MCF 10A (cell line): ENCODE results near the gene AEBP1. TPM values are rescaled to one million over a fixed set of nuclear protein-coding genes. Genes with fewer than 3 reads are reported as not detected.

Experiments used
- BruUV-seq: library from RNA; stranded (reverse); fragments of 400-500 nt; replicated peaks from 2 replicates; lab custom pipeline; 2021; lab: Mats Ljungman, UMichigan
- CTCF ChIA-PET: fragments of 300-600 bp; sonication (Branson Sonifier 250); formaldehyde crosslinking; extraction: SDS; loops from one replicate; lab custom pipeline; 2021; ENCODE audit warnings: antibody characterized with exemption, inconsistent platforms; lab: Yijun Ruan, JAX
- POLR2A ChIA-PET: fragments of 300-600, 350-650 bp; sonication (Branson Sonifier 250); formaldehyde crosslinking; extraction: SDS; loops from one replicate; lab custom pipeline; 2020; ENCODE audit warnings: antibody characterized with exemption, inconsistent platforms; lab: Yijun Ruan, JAX
- DNase-seq: peaks from one replicate; pipeline ENCODE4 v3.0.0-alpha.2; 2018; ENCODE audit not compliant: unreplicated experiment
- H3K27ac Mint-ChIP-seq: one replicate; pipeline ENCODE4 v1.8.0; 2022; ENCODE audit warnings: mild to moderate bottlenecking, low read depth, mixed read lengths; ENCODE audit not compliant: unreplicated experiment
- H3K27me3 Mint-ChIP-seq: one replicate; pipeline ENCODE4 v1.8.0; 2022; ENCODE audit warnings: mixed read lengths; ENCODE audit not compliant: insufficient read depth, unreplicated experiment
- H3K36me3 Mint-ChIP-seq: one replicate; pipeline ENCODE4 v1.8.0; 2022; ENCODE audit warnings: mild to moderate bottlenecking, moderate library complexity, mixed read lengths; ENCODE audit not compliant: insufficient read depth, unreplicated experiment
- H3K4me1 Mint-ChIP-seq: one replicate; pipeline ENCODE4 v1.8.0; 2022; ENCODE audit warnings: mixed read lengths; ENCODE audit not compliant: insufficient read depth, unreplicated experiment
- H3K4me3 Mint-ChIP-seq: one replicate; pipeline ENCODE4 v1.8.0; 2022; ENCODE audit warnings: mild to moderate bottlenecking, moderate library complexity, mixed read lengths; ENCODE audit not compliant: unreplicated experiment
- H3K9me3 Mint-ChIP-seq: one replicate; pipeline ENCODE4 v1.8.0; 2022; ENCODE audit warnings: mixed read lengths; ENCODE audit not compliant: unreplicated experiment
- intact Hi-C: fragments of 100-400 bp; cut with micrococcal nuclease; formaldehyde crosslinking; loops from 2 replicates; pipeline ENCODE4 v1.14.1; 2022
- total RNA-seq: library from RNA; stranded (reverse); gene quantifications from 2 replicates; pipeline ENCODE4 v1.2.3, GENCODE V29; 2022
- TF ChIP-seq, protein P1 (sequence below): fragments of 200-600 bp; IDR thresholded peaks from one replicate; pipeline ENCODE4 v1.8.0; 2022; ENCODE audit warnings: antibody characterized with exemption, mild to moderate bottlenecking; ENCODE audit not compliant: unreplicated experiment

AEBP1 gene
- total RNA-seq, 1 experiment from 2014 or later: not detected

DNA sequence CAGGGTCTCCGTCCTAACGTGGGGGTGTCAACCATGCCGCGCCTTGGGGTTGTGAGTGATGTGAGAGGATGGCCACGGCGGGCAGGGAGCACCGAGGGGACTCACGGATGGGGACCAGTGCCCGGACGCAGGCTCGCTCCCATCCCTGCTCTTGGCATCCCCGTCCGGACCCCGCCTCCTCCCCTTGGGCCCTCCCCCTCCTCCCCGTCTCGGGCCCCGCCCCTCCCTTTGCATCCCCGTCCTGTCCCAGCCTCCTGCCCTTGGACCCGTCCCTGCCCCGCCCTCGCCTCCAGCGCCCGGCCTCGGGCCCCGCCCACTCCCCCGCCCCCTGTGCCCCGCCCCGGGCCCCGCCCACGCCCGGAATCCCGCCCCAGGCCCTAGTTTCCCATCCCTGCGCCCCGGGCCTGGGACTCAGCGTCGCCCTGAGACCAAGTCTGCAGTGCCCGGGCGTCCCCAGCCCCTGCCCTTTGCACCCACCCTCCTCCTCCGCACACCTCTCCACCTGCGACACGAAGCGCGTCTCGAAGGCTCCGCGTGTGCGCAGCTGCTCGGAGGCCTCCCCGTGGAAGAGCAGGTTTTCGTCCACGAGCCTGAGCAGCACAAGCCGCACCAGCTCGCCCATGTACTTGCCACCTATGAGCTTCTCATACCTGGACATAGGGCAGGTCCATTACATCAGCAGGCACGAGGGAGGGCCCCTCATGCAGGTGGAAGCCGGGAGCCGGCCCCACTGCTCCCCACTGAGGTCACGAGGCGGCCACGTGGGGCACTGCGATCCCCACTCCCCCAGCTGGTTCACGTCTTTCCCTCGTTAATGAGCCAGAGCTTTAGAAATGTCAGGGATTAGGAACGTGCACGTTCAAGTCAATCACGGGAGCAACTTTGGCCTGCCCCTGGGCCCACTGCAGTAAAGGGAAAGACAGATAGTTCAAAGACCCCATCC lies 42.1 kb downstream of the AEBP1 start:
- Mint-ChIP-seq H3K36me3 (no peaks in the 10 kb centered on the region), H3K27me3 (no peaks in the 10 kb centered on the region), H3K27ac (no peak overlapping the region), H3K4me1 (no peaks in the 10 kb centered on the region), H3K9me3 (no peaks in the 10 kb centered on the region), H3K4me3 (no peak overlapping the region)
- ChIA-PET CTCF (no interaction called here), POLR2A (interaction anchor here (0.7 to 1.0 kb wide), 3 partner anchors 23 to 417 kb away, joined by 3 to 4 read pairs (median 4); partner anchors contain the start of gene POLD2)
- DNase-seq: peak; percentile 29
- intact Hi-C loops: no loop called here
- TF ChIP-seq, protein P1, sequence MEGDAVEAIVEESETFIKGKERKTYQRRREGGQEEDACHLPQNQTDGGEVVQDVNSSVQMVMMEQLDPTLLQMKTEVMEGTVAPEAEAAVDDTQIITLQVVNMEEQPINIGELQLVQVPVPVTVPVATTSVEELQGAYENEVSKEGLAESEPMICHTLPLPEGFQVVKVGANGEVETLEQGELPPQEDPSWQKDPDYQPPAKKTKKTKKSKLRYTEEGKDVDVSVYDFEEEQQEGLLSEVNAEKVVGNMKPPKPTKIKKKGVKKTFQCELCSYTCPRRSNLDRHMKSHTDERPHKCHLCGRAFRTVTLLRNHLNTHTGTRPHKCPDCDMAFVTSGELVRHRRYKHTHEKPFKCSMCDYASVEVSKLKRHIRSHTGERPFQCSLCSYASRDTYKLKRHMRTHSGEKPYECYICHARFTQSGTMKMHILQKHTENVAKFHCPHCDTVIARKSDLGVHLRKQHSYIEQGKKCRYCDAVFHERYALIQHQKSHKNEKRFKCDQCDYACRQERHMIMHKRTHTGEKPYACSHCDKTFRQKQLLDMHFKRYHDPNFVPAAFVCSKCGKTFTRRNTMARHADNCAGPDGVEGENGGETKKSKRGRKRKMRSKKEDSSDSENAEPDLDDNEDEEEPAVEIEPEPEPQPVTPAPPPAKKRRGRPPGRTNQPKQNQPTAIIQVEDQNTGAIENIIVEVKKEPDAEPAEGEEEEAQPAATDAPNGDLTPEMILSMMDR: no peak
- no TSS peak for BruUV-seq

DNA sequence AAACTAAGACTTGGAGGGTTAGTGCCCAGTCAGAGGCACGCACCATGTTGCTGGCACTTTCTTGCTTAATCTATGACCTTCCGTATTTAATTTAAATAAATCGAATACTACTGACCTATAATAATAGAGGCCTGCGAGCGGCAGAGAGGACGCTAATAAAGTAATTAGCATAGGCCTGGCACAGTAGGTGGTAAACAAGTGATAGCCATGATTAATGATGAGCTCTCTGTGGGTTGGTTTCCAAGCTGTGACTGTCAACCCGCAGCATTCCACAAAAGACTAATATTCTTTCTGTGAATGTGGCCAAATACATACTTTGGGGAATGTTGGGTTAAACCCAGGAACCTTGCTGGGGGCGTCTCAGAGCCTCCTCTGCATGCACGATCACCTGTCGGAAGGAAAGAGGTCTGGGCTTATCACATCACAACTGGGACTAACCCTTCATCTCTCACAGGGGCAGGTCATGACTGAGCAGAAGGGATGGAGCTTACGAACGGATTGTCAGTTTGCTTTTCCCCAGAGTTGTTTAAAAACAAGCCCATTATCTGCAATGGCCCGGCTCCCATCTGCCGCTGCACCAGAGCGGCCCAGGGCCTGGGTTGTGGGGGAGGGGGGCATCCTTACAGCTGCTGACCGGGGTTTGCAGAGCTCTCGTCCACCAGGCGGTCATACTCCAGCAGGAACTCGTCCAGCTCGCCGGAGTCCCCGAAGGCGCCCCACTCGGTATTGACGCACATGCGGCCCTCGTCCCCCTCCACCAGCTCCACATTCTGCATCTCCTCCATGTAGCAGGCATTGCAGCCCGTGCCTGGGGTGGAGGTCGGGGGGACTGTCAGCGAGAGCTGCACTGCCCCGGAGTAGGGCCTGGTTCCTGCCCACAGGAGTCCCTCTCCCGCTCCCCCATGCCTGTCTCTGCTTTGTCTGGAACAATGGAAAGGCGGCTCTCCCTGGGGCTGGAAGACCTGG lies 43.2 kb downstream of the AEBP1 start:
- Mint-ChIP-seq H3K36me3 (no peaks in the 10 kb centered on the region), H3K4me1 (no peaks in the 10 kb centered on the region), H3K9me3 (no peaks in the 10 kb centered on the region), H3K27me3 (no peaks in the 10 kb centered on the region), H3K27ac (no peak overlapping the region), H3K4me3 (no peak overlapping the region)
- BruUV-seq: no TSS peak
- DNase-seq: no peak
- ChIA-PET POLR2A (interaction anchor here (0.7 to 1.0 kb wide), 3 partner anchors 25 to 415 kb away, joined by 3 to 4 read pairs (median 4); partner anchors contain the start of gene POLD2), CTCF (no interaction called here)
- intact Hi-C loops: no loop called here
- TF ChIP-seq, protein P1: no peak

- intact Hi-C loops: no loop called here
- Mint-ChIP-seq H3K27ac (no peak overlapping the region), H3K4me1 (no peaks in the 10 kb centered on the region), H3K27me3 (no peaks in the 10 kb centered on the region), H3K36me3 (no peaks in the 10 kb centered on the region), H3K9me3 (no peaks in the 10 kb centered on the region), H3K4me3 (no peak overlapping the region)
- BruUV-seq: no TSS peak
- CTCF ChIA-PET: no interaction called here
- POLR2A ChIA-PET: no interaction called here
- DNase-seq: no peak
- TF ChIP-seq, protein P1: no peak
Measured at GRCh38 chr7:44148166-44148565, 44.0 kb downstream of the AEBP1 start.
